Endodermal cell (in vitro differentiated cells): ENCODE measurements around the gene USP1. TPM values are rescaled to one million over a fixed set of nuclear protein-coding genes. Genes with fewer than 3 reads are reported as not detected.

Source experiments
- DNase-seq: peaks from one replicate; pipeline ENCODE4 v3.0.0-alpha.2; 2017
- H3K27ac ChIP-seq: 2 replicates; pipeline ENCODE4 v1.5.1; 2013; ENCODE audit warnings: mild to moderate bottlenecking, low read depth, low read length, moderate library complexity
- H3K27me3 ChIP-seq: 2 replicates; pipeline ENCODE4 v1.6.1; 2013; ENCODE audit warnings: mild to moderate bottlenecking, low read length, moderate library complexity; ENCODE audit not compliant: insufficient read depth, control insufficient read depth, poor library complexity, severe bottlenecking
- H3K36me3 ChIP-seq: 2 replicates; pipeline ENCODE4 v1.7.0; 2013; ENCODE audit warnings: mild to moderate bottlenecking, low read length, moderate library complexity; ENCODE audit not compliant: control insufficient read depth, insufficient read depth
- H3K4me1 ChIP-seq: one replicate; pipeline ENCODE4 v1.7.0; 2013; ENCODE audit warnings: low read length; ENCODE audit not compliant: control insufficient read depth, insufficient read depth
- H3K4me3 ChIP-seq: 2 replicates; pipeline ENCODE4 v1.5.1; 2013; ENCODE audit warnings: mild to moderate bottlenecking, low read length, moderate library complexity
- H3K9ac ChIP-seq: 2 replicates; pipeline ENCODE4 v1.6.1; 2013; ENCODE audit warnings: mild to moderate bottlenecking, low read length, moderate library complexity; ENCODE audit not compliant: poor library complexity, severe bottlenecking; ENCODE audit errors: extremely low read depth
- H3K9me3 ChIP-seq: 2 replicates; pipeline ENCODE4 v1.6.1; 2013; ENCODE audit warnings: mild to moderate bottlenecking, low read length, moderate library complexity; ENCODE audit not compliant: control insufficient read depth
- H3K27ac Mint-ChIP-seq: 2 replicates; pipeline ENCODE4 v1.8.0; 2020; ENCODE audit warnings: mixed read lengths
- H3K27me3 Mint-ChIP-seq: 2 replicates; pipeline ENCODE4 v1.8.0; 2021; ENCODE audit warnings: mild to moderate bottlenecking, mixed read lengths; ENCODE audit not compliant: insufficient read depth
- H3K36me3 Mint-ChIP-seq: 2 replicates; pipeline ENCODE4 v1.8.0; 2020; ENCODE audit warnings: low read depth, mixed read lengths
- H3K4me1 Mint-ChIP-seq: 2 replicates; pipeline ENCODE4 v1.8.0; 2020; ENCODE audit warnings: mixed read lengths
- H3K4me3 Mint-ChIP-seq: 2 replicates; pipeline ENCODE4 v1.8.0; 2020; ENCODE audit warnings: mild to moderate bottlenecking, moderate library complexity, mixed read lengths
- H3K9me3 Mint-ChIP-seq: 2 replicates; pipeline ENCODE4 v1.8.0; 2020; ENCODE audit warnings: mild to moderate bottlenecking, mixed read lengths
- CTCF ChIP-seq: fragments of 200-600 bp; sonication (generic); conservative IDR thresholded peaks from 2 replicates; pipeline ENCODE4 v1.5.0; 2021; ENCODE audit warnings: antibody characterized with exemption, mild to moderate bottlenecking
- WGBS, 2 experiments: methylation state at CpG; one replicate each; pipeline versions ENCODE4 v1.1.5 to v1.1.7; 2013; ENCODE audit warnings: missing lambda C conversion rate in 2 of 2, mixed read lengths in 1 of 2; ENCODE audit not compliant: insufficient coverage in 1 of 2, insufficient read length in 1 of 2; 5-methylcytosine and 5-hydroxymethylcytosine counted together
- total RNA-seq, 2 donors: library from RNA; stranded (reverse); fragmentation: NEBNext Ultra II Directional in 1 of 2; extraction: Animal tissue kit (Norgen Biotek cat#: 25700) in 1 of 2; gene quantifications; 2 replicates in 1 of 2; 3 replicates in 1 of 2; pipeline ENCODE4 v1.2.1, GENCODE V29; 2021

Gene USP1
- total RNA-seq, 2 donors from 2014 or later, result 42.5 to 55.8 TPM

- Histone ChIP-seq H3K4me1 (no peaks in the 10 kb centered on the region), H3K27ac (no peak overlapping the region), H3K4me3 (no peak overlapping the region), H3K9me3 (no peaks in the 10 kb centered on the region), H3K36me3 (no peaks in the 10 kb centered on the region), H3K9ac (no peak overlapping the region), H3K27me3 (no peaks in the 10 kb centered on the region)
- Mint-ChIP-seq H3K4me1 (peaks cover 11% of the 10 kb centered on the region), H3K36me3 (no peaks in the 10 kb centered on the region), H3K9me3 (no peaks in the 10 kb centered on the region), H3K4me3 (no peak overlapping the region), H3K27me3 (no peaks in the 10 kb centered on the region), H3K27ac (no peak overlapping the region)
- WGBS, 2 experiments, result 83 to 86% methylated on average over 1 to 3 of the region's 3 CpGs
- TF ChIP-seq CTCF, result no peak
- no peak for DNase-seq
These were observed 39.5 kb upstream of the USP1 start for GRCh38 chr1:62397301-62397700.

GRCh38 chr1:62398377-62398776 is 38.5 kb upstream of the USP1 start:
- TF ChIP-seq CTCF, result no peak
- Histone ChIP-seq H3K4me3 (no peak overlapping the region), H3K9me3 (no peaks in the 10 kb centered on the region), H3K36me3 (no peaks in the 10 kb centered on the region), H3K27ac (no peak overlapping the region), H3K27me3 (no peaks in the 10 kb centered on the region), H3K4me1 (no peaks in the 10 kb centered on the region), H3K9ac (no peak overlapping the region)
- WGBS, 2 experiments, result 93 to 100% methylated on average over 3 to 6 of the region's 8 CpGs
- H3K36me3 Mint-ChIP-seq, result no peaks in the 10 kb centered on the region
- DNase-seq, result no peak
- no peaks in the 10 kb centered on the region for H3K9me3 Mint-ChIP-seq
- no peak overlapping the region for H3K4me3 Mint-ChIP-seq
- no peak overlapping the region for H3K27ac Mint-ChIP-seq
- peaks cover 9% of the 10 kb centered on the region for H3K4me1 Mint-ChIP-seq
- H3K27me3 Mint-ChIP-seq, result no peaks in the 10 kb centered on the region

GRCh38 chr1:62401034-62401760 is 35.7 kb upstream of the USP1 start:
- H3K4me1 ChIP-seq, result no peaks in the 10 kb centered on the region
- H3K9me3 Mint-ChIP-seq, result no peaks in the 10 kb centered on the region
- H3K4me1 Mint-ChIP-seq, result peaks cover 9% of the 10 kb centered on the region
- H3K4me3 ChIP-seq, result no peak overlapping the region
- no peak overlapping the region for H3K9ac ChIP-seq
- DNase-seq, result no peak
- no peaks in the 10 kb centered on the region for H3K36me3 Mint-ChIP-seq
- peak overlapping the region; percentile 49 for H3K27ac ChIP-seq
- H3K4me3 Mint-ChIP-seq, result no peak overlapping the region
- 50 to 58% methylated on average over 5 of the region's 5 CpGs for WGBS, 2 experiments
- H3K27ac Mint-ChIP-seq, result no peak overlapping the region
- no peaks in the 10 kb centered on the region for H3K27me3 ChIP-seq
- no peak for TF ChIP-seq CTCF
- H3K9me3 ChIP-seq, result no peaks in the 10 kb centered on the region
- H3K36me3 ChIP-seq, result no peaks in the 10 kb centered on the region
- H3K27me3 Mint-ChIP-seq, result no peaks in the 10 kb centered on the region
